HG02938 (cell line): ENCODE measurements around the gene PPP2R5B.
A peak's percentile ranks its signal among the peaks of the same experiment; 100 is the strongest.

Source experiments
- ATAC-seq: cut with Tn5 transposase; IDR thresholded peaks from one replicate; pipeline ENCODE4 v1.9.1; 2021; ENCODE audit warnings: mild to moderate bottlenecking, moderate library complexity; ENCODE audit not compliant: unreplicated experiment

Gene PPP2R5B

GRCh38 chr11:64923944-64924909 is at the start of gene PPP2R5B:
PPP2R5B (plus strand) TSS chr11:64924689; CDS start chr11:64925735, 1,046 bp downstream.
- peak; percentile 88 for ATAC-seq

GRCh38 chr11:64875369-64876228 is 48.9 kb upstream of the PPP2R5B start:
- ATAC-seq = no peak

- no peak for ATAC-seq
Measured at GRCh38 chr11:64876229-64876750, 48.2 kb upstream of the PPP2R5B start.

- no peak for ATAC-seq
Measured at GRCh38 chr11:64876835-64877341, 47.6 kb upstream of the PPP2R5B start.

DNA sequence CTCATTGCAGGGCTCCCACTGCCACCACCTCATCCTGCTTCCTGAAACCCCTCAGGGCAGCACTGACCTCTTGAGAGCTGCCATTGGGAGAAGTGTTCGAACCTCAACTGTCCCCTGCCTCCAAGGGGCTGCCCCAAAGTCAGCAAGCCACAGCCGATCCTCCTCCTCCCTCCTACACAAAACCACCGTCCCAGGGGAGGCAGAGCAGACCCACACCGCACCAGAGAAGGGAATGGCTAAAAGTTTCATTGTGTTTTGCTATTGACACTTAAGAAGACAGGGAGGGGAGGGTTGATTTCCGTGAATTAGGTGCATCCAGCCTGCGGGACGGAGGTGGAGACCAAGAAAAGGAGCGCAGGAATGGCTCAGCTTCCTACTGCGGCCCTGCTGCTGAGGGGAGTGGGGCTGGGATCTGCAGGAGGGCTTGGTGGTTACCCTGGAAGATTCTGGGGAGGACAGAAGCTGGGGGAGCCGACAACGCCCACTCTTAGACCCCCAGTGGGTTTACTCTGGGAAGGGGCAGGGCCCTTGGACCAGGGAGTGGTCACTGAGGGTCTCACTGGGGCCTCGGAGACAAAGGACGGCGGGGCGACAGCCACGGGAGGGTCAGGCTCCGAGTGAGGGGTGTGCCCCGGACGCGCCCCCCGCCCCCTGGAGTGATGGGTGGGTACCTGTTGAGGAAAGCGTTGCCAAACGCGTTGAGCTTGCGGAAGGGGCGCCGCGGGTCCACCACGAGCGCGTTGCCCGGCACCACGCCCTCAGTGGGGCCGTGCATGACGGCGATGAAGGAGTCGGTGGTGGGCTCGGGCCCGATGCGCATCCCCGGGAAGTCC is 46.9 kb upstream of the PPP2R5B start:
- peak; percentile 2 for ATAC-seq

DNA sequence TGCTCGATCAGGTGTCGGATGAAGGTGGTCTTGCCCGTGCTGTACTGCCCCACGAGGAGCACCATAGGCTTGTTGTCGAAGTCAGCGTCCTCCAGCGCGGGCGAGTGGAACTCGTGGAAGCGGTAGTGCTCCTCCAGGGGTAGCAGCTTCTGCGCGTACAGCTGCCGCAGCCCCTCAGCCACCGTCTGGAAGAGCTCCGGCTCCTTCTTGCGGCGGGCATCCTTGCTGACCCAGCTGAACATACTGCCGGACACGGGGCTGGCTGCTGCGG is 46.3 kb upstream of the PPP2R5B start:
- ATAC-seq = peak; percentile 24

DNA sequence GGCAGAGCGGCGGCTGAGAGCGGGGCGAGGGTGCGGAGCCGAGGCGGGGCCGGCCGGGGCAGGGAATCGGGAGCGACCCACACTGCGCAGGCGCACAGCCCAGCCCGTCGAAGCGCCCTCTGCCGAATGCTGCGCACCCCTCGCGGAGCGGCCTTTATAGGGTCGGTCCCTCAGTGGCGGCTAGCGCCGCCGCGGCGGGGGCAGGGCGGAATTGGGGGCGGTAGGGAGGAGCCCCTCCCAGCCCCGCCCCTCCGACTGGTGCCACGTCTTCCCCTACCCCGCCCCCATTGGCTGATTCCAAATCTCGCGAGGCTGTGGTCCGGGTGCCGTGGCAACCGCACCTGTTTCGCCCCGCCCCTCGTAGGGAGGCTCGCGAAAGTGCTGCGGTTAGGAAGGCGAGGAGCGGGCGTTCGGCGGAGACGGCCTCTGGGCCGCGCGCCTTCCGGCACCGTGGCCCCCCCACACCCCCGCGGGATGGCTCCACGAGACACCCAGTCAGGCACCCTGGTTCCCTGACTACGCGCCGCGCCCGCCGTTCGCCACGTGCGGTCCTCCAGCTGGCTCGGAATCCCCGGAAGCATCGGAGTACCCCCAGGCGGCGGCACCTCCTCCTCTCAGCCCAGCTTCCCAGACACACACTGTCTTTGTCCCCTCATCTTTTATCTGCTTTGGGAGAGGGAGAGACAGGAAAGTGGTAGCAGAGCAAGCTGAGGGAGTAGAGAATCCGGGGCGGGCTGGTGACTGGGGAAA is 45.8 kb upstream of the PPP2R5B start, which contains the start of gene EHD1:
EHD1 (minus strand) TSS at position 128 of the 750 bp plus-strand sequence. CDS start 157 bp downstream, outside the sequence.
- peak; percentile 68 for ATAC-seq

DNA sequence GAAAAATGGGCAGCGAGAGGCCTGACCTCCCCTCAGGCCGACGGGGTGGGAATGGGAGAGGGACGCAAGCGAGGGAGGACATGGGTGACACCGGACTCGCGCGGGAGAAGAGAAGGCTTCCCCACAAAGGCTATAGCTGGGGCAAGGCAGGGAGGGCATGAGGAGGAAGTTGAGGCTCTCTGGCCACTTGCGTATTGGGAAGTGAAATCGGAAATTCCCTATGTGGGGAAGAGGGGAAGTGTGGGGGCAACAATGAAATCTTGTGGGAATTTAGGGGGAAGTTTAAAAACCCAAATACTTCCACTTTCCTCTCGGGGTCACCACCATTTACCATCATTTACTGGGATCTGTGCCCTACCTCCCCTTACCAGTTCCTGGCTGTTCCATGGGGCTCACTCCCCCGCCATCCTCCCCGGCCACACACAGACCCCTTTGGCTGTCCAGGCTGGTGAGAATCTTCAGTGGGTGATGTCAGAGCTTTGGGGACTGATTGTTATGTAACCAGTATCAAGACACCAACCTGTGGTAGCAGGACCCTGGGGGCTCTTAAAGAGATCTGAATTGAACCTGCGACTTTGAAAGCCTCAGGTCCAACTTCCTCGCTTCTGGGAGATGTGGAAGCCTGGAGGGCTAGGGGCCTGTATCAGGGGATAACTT is 45.1 kb upstream of the PPP2R5B start:
- no peak for ATAC-seq

GRCh38 chr11:64880240-64881001 is 44.1 kb upstream of the PPP2R5B start:
- ATAC-seq = no peak

GRCh38 chr11:64881476-64881875 is 43.0 kb upstream of the PPP2R5B start:
- no peak for ATAC-seq

- no peak for ATAC-seq
Measured at GRCh38 chr11:64882243-64882642, 42.2 kb upstream of the PPP2R5B start.

DNA sequence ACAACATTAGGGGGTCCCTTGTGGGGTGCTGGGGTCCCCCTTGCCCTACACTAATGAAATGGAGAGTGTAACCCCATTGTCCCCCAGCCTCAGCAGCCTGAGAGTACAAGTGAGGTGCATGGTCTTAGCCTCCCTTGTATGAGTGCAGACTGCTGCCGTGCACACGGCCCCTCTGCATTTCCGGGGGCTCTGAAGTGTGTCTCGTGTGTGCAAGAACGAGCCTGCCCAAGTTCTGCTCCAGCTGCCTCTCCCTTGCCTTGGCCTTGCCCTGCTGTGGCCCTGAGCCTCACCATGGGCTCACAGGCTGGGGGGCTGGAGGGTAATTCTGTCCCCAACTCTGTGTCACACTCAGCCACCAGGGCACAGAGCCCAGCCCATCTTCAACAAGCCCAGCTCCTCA is 40.9 kb upstream of the PPP2R5B start:
- ATAC-seq = no peak

DNA sequence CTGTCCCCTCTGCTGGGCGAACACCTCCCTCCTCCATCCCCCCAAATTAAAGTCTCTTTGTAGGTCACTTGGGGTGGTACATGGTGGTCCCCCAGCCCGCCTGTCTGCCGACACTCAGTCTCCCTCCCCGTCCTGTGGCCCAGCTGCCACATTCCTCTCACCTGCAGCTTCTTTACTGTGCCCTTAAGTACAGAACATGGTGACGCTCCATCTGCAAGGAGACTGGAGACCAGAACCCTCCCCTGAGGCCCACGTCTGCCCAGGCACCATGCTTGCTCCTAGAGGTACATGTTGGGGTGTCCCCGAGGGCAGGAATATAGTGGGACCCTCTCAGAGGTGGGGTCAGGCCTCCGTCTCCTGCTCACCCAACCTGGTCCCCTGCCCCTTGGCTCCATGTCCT is 40.5 kb upstream of the PPP2R5B start:
- no peak for ATAC-seq

GRCh38 chr11:64885367-64886286 is 38.9 kb upstream of the PPP2R5B start:
- ATAC-seq = no peak

GRCh38 chr11:64887234-64887756 is 37.2 kb upstream of the PPP2R5B start:
- no peak for ATAC-seq

DNA sequence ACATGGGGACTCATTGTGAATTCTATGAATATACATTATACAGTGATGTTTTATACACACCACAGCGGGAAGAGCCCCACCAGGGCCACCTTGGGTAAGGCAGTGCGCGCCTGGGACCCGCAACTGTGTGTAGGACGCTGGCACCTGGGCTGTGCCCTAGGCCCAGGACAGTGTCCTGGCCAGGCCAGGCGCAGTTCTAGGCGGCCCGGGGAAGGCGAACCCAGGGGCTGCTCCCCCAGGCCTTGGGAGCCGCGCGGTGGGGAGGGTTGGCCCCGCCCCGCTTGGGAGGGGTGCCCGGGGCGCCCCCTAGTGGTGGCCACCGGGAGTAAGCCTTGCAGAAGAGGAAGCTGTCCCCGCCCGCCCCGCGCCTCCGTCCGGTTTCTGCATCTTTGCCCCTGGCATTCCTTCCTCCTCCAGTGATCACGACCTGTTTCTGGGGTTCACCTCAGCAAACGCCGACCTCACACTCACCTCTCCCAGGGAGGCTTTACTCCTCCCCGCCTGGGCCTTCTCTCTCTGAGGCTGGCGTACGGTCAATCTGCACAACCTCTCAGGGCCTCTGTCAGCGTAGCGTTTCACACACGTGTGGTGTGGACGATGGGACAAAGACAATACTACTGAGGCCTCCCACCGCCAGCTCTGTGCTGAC is 36.6 kb upstream of the PPP2R5B start:
- no peak for ATAC-seq

GRCh38 chr11:64888406-64888728 is 36.1 kb upstream of the PPP2R5B start:
- ATAC-seq = no peak
